Activated CD4-positive, alpha-beta T cell treated with anti-CD3 and anti-CD28 coated beads for 4 hours (primary cell): ENCODE data around the gene CHRNA3.
A peak's percentile ranks its signal among the peaks of the same experiment; 100 is the strongest.

ENCODE experiments used
- DNase-seq, 2 donors: peaks; one replicate each; pipeline ENCODE4 v3.0.0-alpha.2; 2020

The CHRNA3 gene

DNA sequence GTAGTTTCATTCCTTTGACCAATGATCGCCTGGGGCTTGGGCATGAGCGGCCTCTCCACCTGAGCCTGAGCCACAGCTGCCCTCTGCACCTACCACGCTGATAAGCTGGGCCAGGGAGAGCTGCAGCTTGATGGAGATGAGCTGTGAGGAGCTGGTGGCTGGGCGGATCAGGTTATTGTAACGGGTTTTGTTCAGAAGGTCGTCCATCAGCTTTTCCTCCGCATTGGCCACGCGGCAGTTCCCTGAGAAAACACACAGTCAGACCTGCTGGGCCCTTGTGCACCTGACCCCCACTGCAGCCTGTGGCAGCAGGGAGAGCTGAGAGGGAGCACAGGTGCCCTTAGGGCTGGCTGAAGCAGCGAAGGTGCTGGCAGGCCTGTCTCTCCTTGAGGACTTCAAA is 14.6 kb upstream of the CHRNA3 start:
- DNase-seq: no peak

- no peak for DNase-seq
Measured at GRCh38 chr15:78634210-78635145, 13.7 kb upstream of the CHRNA3 start.

GRCh38 chr15:78633348-78633747 is 12.6 kb upstream of the CHRNA3 start:
- DNase-seq: no peak

GRCh38 chr15:78630886-78631633 is 10.3 kb upstream of the CHRNA3 start:
- DNase-seq: no peak

GRCh38 chr15:78629716-78630065 is 8.9 kb upstream of the CHRNA3 start:
- no peak for DNase-seq

GRCh38 chr15:78629031-78629715 is 8.4 kb upstream of the CHRNA3 start:
- no peak for DNase-seq

- DNase-seq: no peak
Measured at GRCh38 chr15:78628227-78628626, 7.4 kb upstream of the CHRNA3 start.

GRCh38 chr15:78627348-78627747 is 6.6 kb upstream of the CHRNA3 start:
- no peak for DNase-seq

GRCh38 chr15:78626381-78626995 is 5.7 kb upstream of the CHRNA3 start:
- DNase-seq: no peak

DNA sequence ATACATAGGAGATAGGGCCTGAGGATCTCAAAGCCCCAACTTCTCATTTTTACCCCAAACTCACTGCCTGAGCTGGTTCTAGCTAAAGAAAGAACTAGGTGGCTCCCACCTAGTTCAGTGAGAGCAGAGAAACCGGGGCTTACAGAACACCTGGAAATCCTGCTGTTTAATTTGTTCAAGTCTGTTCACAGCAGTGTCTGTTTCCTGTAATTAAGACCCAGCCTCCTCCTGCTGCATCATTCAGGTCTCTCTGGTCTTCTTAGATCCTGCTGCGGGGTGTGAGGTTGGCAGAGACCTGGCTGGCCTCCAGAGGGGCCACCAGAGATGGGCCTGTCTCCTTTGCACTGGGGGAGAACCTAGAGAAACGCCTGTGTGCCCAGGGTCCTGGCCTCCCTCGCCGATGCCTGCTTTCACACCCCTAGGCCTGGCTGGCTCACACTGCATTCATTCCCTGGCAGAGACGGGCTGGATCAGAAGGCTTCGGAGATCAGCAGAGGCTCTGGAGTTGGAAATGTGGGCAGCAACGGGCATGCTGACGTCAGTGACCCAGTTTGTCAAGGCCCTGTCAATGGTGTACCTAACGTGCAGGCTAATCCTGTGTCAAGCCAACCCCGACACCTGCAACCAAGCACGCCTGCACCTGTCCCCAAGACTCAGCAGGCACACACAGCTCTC is 4.9 kb upstream of the CHRNA3 start:
- no peak for DNase-seq

DNA sequence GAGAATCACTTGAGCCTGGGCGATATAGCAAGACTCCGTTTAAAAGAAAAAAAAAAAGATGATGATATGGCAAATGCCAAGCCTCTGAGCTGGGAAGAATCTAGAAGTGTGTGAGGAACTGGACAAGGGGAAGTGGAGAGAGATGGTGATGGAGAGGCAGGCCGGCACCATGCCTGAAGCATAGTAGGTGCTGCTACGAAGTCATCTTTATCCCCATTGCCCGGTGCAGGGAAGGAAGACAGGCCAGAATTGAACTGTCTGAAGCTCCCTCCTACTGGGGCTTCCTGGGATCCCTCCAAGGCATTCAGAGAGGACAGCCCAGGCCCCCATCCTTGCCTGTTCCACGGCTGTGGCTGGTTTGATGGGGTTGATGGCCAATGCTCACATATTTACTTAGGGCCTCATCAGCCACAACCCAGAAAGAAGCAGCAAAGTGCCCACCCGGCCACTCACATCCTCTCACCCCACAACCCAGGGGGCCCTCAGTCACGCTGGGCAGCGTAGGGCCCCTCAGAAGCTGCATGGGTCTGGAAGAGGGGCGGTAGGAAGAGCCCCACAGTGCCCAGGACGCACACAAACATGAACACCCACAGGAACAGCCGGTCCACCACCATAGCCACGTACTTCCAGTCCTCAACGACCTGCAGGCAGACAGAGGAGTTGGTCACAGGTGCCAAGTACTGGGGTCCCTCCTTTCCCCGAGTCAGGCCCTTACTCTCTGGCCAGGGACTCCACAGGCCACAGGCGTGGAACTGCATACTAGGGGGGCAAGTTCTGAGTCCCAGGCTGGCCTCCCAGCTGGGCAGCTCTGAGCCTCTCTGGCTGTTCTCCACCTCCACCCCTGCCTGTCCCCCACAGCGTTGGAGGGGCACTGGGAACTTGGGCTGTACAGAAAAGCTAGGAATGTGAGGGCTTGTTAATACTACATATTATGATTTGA is 4.1 kb upstream of the CHRNA3 start:
- DNase-seq: no peak

- DNase-seq: no peak
Measured at GRCh38 chr15:78623786-78624497, 3.1 kb upstream of the CHRNA3 start.

DNA sequence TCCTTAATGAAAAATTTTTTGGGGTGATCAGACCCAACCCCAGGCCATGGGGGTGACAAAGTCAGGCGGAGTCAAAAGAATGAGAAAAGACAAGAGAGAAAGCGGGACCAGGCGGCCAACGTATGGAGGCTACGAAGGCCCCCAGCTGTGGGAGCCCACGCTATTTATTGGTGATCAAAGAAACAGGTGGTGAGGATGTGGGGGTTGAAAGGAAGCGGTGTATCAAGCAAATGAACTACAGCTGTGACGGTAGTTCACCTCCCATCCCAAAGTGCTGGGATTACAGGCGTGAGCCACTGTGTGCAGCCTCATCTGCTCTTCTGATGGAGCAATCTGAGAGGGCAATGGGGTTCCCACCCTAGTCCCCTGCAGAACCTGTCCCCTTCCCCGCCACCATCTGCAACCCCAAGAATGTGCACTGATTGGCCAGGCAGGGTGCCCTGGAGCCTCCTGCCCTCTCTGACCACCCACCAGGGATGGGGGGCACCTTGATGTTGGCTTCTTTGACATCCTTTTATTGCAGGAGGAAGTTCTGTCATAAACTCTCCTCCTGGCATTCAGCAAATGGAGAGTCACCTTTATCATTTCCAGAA is 1.1 kb upstream of the CHRNA3 start:
- no peak for DNase-seq

DNA sequence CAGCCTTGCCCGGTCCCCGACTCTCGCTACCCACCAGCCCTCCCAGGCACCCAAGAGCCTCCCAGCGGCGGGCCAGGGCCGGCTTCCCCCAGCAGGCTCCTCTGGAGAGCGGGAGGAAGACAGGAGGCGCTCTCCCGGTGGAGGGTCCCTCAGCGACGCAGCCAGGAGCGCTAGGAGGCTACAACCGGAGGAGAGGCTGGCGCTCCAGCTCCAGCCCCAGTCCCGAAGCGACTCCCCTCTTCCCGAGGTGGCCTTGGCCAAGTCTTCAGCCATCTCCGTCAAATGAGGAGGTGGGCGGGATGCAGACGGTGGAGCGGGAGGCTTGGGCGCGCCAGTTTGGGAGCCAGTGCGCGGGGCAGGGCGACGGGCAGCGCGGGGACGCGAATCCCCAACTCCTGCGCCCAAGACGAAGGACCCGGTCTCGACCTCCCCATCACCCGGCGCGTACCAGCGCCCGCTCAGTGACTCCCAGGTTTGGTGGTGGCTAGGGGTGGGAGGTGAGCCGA is 722 bp downstream of the CHRNA3 start:
- DNase-seq: no peak

GRCh38 chr15:78619022-78619950 is 1.5 kb downstream of the CHRNA3 start:
- DNase-seq: no peak

- DNase-seq: peak; percentile 78 to 84
Measured at GRCh38 chr15:78618490-78618934, 2.3 kb downstream of the CHRNA3 start.

DNA sequence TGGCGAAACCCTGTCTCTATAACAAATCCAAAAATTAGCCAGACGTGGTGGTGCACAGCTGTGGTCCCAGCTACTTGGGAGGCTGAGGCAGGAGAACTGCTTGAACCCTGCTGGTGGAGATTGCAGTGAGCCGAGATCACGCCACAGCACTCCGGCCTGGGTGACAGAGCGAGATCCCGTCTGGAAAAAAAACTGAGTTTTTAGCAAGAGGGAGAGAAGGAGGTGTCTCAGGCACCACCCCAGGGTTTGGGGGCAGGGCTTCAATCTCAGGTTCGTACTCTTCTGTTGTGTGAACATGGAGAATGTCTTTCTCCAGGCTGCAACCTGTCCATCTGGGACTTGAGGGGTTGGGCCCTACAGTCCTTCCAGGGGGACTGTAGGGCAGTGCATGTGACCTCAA is 2.7 kb downstream of the CHRNA3 start:
- DNase-seq: no peak

DNA sequence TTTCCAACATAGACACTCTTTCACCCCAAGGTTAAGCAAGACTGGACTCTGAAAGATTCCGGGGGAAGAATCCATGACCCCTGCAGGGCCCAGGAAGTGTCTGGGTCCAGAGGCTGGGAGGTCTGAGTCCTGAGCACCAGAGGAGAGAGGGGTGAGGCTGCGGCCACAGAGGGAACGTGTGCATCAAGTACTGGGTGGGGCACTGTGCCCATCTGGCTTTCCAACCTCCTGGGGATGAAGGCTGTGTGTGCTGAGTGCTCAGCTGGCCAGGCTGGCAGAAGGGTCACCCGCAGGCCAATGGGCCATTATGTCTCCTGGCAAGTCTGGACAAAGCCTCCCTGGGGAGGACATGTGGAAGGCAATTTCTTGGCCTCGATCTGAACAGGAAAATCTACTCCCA is 3.3 kb downstream of the CHRNA3 start:
- no peak for DNase-seq

- DNase-seq: no peak
Measured at GRCh38 chr15:78617076-78617475, 3.7 kb downstream of the CHRNA3 start.
